PC-9 (cell line): ENCODE data around the gene GPD2. TPM values are rescaled to one million over a fixed set of nuclear protein-coding genes. Genes with fewer than 3 reads are reported as not detected.

ENCODE experiments used
- BruUV-seq: library from RNA; stranded (reverse); fragments of 400-500 nt; replicated peaks from 2 replicates; lab custom pipeline; 2021; lab: Mats Ljungman, UMichigan
- CTCF ChIA-PET: fragments of 300-600 bp; sonication (Branson Sonifier 250); formaldehyde crosslinking; loops from one replicate; lab custom pipeline; 2022; ENCODE audit warnings: antibody characterized with exemption; lab: Charles Lee
- POLR2A ChIA-PET: fragments of 300-600 bp; sonication (Branson Sonifier 250); formaldehyde crosslinking; loops from one replicate; lab custom pipeline; 2022; ENCODE audit warnings: antibody characterized with exemption; ENCODE audit not compliant: unreplicated experiment; lab: Charles Lee
- DNase-seq, 2 experiments: peaks; one replicate each; pipeline versions ENCODE4 v3.0.0 to v3.0.0-alpha.2; 2015 to 2022; ENCODE audit warnings: mixed read lengths in 1 of 2
- H2AFZ ChIP-seq: fragments of 200-600 bp; sonication (generic); 2 replicates; pipeline ENCODE4 v1.8.1; 2017; ENCODE audit warnings: antibody characterized with exemption
- H3F3A ChIP-seq: fragments of 200-600 bp; sonication (generic); 2 replicates; pipeline ENCODE4 v1.8.1; 2017; ENCODE audit warnings: antibody characterized with exemption, mild to moderate bottlenecking, low read depth; ENCODE audit not compliant: insufficient read depth
- H3K27ac ChIP-seq: fragments of 200-600 bp; sonication (generic); 2 replicates; pipeline ENCODE4 v1.6.1; 2016; ENCODE audit warnings: mixed run types
- H3K27me3 ChIP-seq: fragments of 200-600 bp; sonication (generic); 2 replicates; pipeline ENCODE4 v1.6.1; 2016; ENCODE audit warnings: low read depth, mixed run types; ENCODE audit not compliant: insufficient read depth
- H3K36me3 ChIP-seq: fragments of 200-600 bp; sonication (generic); 2 replicates; pipeline ENCODE4 v1.6.1; 2016; ENCODE audit warnings: low read depth, mixed run types
- H3K4me1 ChIP-seq: fragments of 200-600 bp; sonication (generic); replicated peaks from 2 replicates; pipeline ENCODE4 v1.6.1; 2016; ENCODE audit warnings: mixed run types; ENCODE audit not compliant: insufficient read depth
- H3K4me2 ChIP-seq: fragments of 200-600 bp; sonication (generic); 2 replicates; pipeline ENCODE4 v1.6.1; 2017; ENCODE audit warnings: mixed run types
- H3K4me3 ChIP-seq: fragments of 200-600 bp; sonication (generic); 2 replicates; pipeline ENCODE4 v1.6.1; 2016; ENCODE audit warnings: mixed run types
- H3K79me2 ChIP-seq: fragments of 200-600 bp; sonication (generic); 2 replicates; pipeline ENCODE4 v1.6.1; 2017; ENCODE audit warnings: low read depth, mixed run types
- H3K9me2 ChIP-seq: fragments of 200-600 bp; sonication (generic); 2 replicates; pipeline ENCODE4 v1.8.1; 2017; ENCODE audit warnings: mild to moderate bottlenecking; ENCODE audit not compliant: insufficient read depth
- H3K9me3 ChIP-seq: fragments of 200-600 bp; sonication (generic); 2 replicates; pipeline ENCODE4 v1.8.1; 2016; ENCODE audit warnings: low read depth; ENCODE audit not compliant: insufficient read depth
- H4K20me1 ChIP-seq: fragments of 200-600 bp; sonication (generic); 2 replicates; pipeline ENCODE4 v1.8.1; 2017; ENCODE audit not compliant: insufficient read depth
- EZH2 ChIP-seq: fragments of 200-600 bp; sonication (generic); IDR thresholded peaks from 2 replicates; pipeline ENCODE4 v1.8.0; 2017; ENCODE audit warnings: antibody characterized with exemption, low read depth
- intact Hi-C: fragments of 100-400 bp; cut with micrococcal nuclease; formaldehyde crosslinking; loops from one replicate; pipeline ENCODE4 v1.10.0; 2022; ENCODE audit not compliant: unreplicated experiment
- total RNA-seq: library from RNA; stranded (reverse); gene quantifications from 2 replicates; pipeline ENCODE4 v1.2.3, GENCODE V29; 2021
- TF ChIP-seq, protein P1 (sequence below): fragments of 200-600 bp; sonication (generic); conservative IDR thresholded peaks from 2 replicates; pipeline ENCODE4 v1.6.1; 2017; ENCODE audit warnings: mixed run types, antibody characterized with exemption, mild to moderate bottlenecking, moderate library complexity

Gene GPD2
- total RNA-seq, 1 experiment from 2014 or later, result 47.1 TPM

DNA sequence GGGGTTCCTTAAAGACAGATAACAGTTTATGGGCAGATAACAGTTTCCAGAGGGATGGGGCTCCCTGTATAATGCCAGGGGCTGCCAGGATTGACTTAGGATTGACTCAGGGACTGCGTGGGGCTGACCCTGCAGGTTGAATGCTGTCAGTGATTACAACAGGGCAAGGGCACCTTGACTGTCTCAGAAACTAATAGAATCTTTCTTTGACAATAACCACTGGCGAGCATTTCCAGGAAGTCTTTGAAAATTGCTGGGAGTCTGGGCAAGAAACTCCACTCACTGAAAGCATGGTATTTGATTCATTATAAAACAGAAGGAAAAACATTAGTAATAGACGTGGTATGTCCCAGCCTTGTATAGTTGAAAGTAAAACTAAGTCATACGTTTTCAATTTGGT is 101.0 kb downstream of the GPD2 start:
- H3K36me3 ChIP-seq, result no peaks in the 10 kb centered on the region
- H2AFZ ChIP-seq, result no peak overlapping the region
- no peak overlapping the region for H3K27ac ChIP-seq
- H3F3A ChIP-seq, result no peaks in the 10 kb centered on the region
- no peak for DNase-seq
- no peaks in the 10 kb centered on the region for H4K20me1 ChIP-seq
- no peak overlapping the region for H3K4me2 ChIP-seq
- H3K9me2 ChIP-seq, result no peaks in the 10 kb centered on the region
- H3K9me3 ChIP-seq, result no peaks in the 10 kb centered on the region
- ChIA-PET CTCF (no interaction called here), POLR2A (no interaction called here)
- TF ChIP-seq EZH2, result no peak
- TF ChIP-seq, protein P1, sequence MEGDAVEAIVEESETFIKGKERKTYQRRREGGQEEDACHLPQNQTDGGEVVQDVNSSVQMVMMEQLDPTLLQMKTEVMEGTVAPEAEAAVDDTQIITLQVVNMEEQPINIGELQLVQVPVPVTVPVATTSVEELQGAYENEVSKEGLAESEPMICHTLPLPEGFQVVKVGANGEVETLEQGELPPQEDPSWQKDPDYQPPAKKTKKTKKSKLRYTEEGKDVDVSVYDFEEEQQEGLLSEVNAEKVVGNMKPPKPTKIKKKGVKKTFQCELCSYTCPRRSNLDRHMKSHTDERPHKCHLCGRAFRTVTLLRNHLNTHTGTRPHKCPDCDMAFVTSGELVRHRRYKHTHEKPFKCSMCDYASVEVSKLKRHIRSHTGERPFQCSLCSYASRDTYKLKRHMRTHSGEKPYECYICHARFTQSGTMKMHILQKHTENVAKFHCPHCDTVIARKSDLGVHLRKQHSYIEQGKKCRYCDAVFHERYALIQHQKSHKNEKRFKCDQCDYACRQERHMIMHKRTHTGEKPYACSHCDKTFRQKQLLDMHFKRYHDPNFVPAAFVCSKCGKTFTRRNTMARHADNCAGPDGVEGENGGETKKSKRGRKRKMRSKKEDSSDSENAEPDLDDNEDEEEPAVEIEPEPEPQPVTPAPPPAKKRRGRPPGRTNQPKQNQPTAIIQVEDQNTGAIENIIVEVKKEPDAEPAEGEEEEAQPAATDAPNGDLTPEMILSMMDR, result no peak
- no TSS peak for BruUV-seq
- no peaks in the 10 kb centered on the region for H3K27me3 ChIP-seq
- H3K4me1 ChIP-seq, result no peaks in the 10 kb centered on the region
- H3K4me3 ChIP-seq, result no peak overlapping the region
- intact Hi-C loops, result no loop called here
- H3K79me2 ChIP-seq, result no peaks in the 10 kb centered on the region

DNA sequence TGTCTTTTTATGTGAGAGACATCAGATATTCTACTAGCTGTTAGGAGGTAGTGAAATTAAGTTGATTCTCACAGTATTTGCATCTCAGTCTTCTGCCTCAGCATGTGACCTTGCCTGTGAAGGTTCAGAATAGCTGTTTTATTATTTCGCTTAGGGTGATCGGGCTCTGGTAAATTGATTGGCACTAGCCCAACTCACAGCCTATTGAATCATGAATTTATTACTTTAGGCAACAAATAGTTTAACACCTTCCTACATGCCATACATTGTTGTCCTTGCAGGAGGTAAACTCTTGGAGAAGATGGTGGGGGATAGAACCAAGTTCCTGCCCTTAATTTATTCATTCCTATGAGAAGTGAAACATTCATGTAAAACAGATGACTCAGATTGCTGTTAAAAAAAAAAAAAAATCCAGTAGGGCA is 101.9 kb downstream of the GPD2 start:
- TF ChIP-seq, protein P1, result no peak
- no peak for TF ChIP-seq EZH2
- Histone ChIP-seq H3K4me1 (no peaks in the 10 kb centered on the region), H2AFZ (no peak overlapping the region), H3K4me3 (no peak overlapping the region), H3K27me3 (no peaks in the 10 kb centered on the region), H3K27ac (no peak overlapping the region), H4K20me1 (no peaks in the 10 kb centered on the region), H3K79me2 (no peaks in the 10 kb centered on the region), H3K9me3 (no peaks in the 10 kb centered on the region), H3K9me2 (no peaks in the 10 kb centered on the region), H3K4me2 (no peak overlapping the region), H3K36me3 (no peaks in the 10 kb centered on the region), H3F3A (no peaks in the 10 kb centered on the region)
- ChIA-PET CTCF (no interaction called here), POLR2A (interaction anchor here (0.6 kb wide), 1 partner anchor 524 kb away, joined by 6 read pairs; no protein-coding TSS in a partner anchor)
- no TSS peak for BruUV-seq
- no peak for DNase-seq
- intact Hi-C loops, result no loop called here

DNA sequence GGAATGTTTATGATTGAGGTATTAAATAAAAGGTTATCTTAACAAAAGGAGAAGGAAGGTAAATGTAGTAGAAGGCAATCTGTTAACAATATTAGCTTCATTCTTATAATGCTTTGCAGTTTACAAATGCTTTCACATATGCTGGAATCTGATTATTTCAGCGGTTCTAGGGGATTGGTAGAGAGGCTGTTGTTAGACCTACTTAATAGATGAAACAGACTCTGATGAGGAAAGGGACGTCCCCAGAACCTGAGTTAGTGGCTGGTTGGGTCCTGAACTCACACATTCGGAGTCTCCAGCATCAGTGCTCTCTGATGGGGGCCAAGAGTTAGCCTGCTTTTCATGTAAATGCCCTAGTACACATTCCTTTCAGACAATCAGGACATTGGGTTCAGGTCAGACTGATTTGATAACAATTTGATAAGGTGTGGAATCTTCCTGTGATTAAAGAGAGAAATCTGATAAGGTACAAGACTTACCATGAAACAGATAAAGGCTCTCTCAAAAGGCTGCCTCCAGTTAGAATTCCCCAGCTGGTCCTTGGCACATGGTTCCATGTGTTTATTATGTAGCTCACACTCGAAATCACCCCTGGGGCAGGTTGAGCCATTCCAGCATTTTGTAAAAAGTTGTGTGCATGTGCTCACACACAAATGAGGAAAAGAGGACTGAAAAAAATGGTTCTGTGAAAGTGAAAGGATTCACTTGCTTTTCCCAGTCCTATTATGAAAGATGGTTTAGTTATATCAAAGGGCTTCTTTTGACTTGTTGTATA is 103.1 kb downstream of the GPD2 start:
- BruUV-seq, result no TSS peak
- Histone ChIP-seq H3K4me2 (no peak overlapping the region), H3K27ac (no peak overlapping the region), H2AFZ (no peak overlapping the region), H3F3A (no peaks in the 10 kb centered on the region), H3K79me2 (no peaks in the 10 kb centered on the region), H4K20me1 (no peaks in the 10 kb centered on the region), H3K27me3 (no peaks in the 10 kb centered on the region), H3K4me3 (no peak overlapping the region), H3K9me3 (no peaks in the 10 kb centered on the region), H3K36me3 (no peaks in the 10 kb centered on the region), H3K9me2 (no peaks in the 10 kb centered on the region), H3K4me1 (no peaks in the 10 kb centered on the region)
- intact Hi-C loops, result no loop called here
- CTCF ChIA-PET, result no interaction called here
- no peak for TF ChIP-seq EZH2
- TF ChIP-seq, protein P1, result no peak
- POLR2A ChIA-PET, result interaction anchor here (0.6 kb wide), 1 partner anchor 58 kb away, joined by 19 read pairs; no protein-coding TSS in a partner anchor
- DNase-seq, result no peak
